Measurements from ENCODE around the gene SIRPB1. TPM values are rescaled to one million over a fixed set of nuclear protein-coding genes. Genes with fewer than 3 reads are reported as not detected.
"Not testable (repeated sequence)": the region's sequence is repeated elsewhere in the genome, so short reads cannot be mapped to it uniquely, and the experiment has no call there.

Gene SIRPB1
- total RNA-seq, 1 donor from 2014 or later = 4.5 TPM

- intact Hi-C loops (cut with micrococcal nuclease) = loop anchor here (10.0 kb wide), 1 partner anchor 47 kb away; no protein-coding TSS in a partner anchor
Measured at GRCh38 chr20:1637755-1638154, 17.9 kb upstream of the SIRPB1 start.

GRCh38 chr20:1637226-1637625 lies 17.4 kb upstream of the SIRPB1 start:
- intact Hi-C loops (cut with micrococcal nuclease) = loop anchor here (10.0 kb wide), 1 partner anchor 48 kb away; no protein-coding TSS in a partner anchor

- intact Hi-C loops (cut with micrococcal nuclease) = loop anchor here (10.0 kb wide), 1 partner anchor 48 kb away; no protein-coding TSS in a partner anchor
Measured at GRCh38 chr20:1636621-1637020, 16.8 kb upstream of the SIRPB1 start.

GRCh38 chr20:1635291-1635979 lies 15.6 kb upstream of the SIRPB1 start:
- intact Hi-C loops (cut with micrococcal nuclease) = loop anchor here (10.0 kb wide), 1 partner anchor 49 kb away; no protein-coding TSS in a partner anchor

GRCh38 chr20:1633535-1633934 lies 13.7 kb upstream of the SIRPB1 start:
- intact Hi-C loops (cut with micrococcal nuclease) = loop anchor here (2.0 to 10.0 kb wide), 2 partner anchors 27 to 51 kb away; no protein-coding TSS in a partner anchor

- intact Hi-C loops (cut with micrococcal nuclease) = loop anchor here (1.0 to 10.0 kb wide), 3 partner anchors 23 to 53 kb away; no protein-coding TSS in a partner anchor
Measured at GRCh38 chr20:1632178-1632577, 12.4 kb upstream of the SIRPB1 start.

GRCh38 chr20:1631309-1632151 lies 11.7 kb upstream of the SIRPB1 start:
- intact Hi-C loops (cut with micrococcal nuclease) = loop anchor here (1.0 to 10.0 kb wide), 3 partner anchors 24 to 53 kb away; no protein-coding TSS in a partner anchor

GRCh38 chr20:1630186-1630585 lies 10.4 kb upstream of the SIRPB1 start:
- intact Hi-C loops (cut with micrococcal nuclease) = loop anchor here (10.0 kb wide), 1 partner anchor 55 kb away; no protein-coding TSS in a partner anchor

GRCh38 chr20:1629321-1629720 lies 9.5 kb upstream of the SIRPB1 start:
- intact Hi-C loops (cut with micrococcal nuclease) = no loop called here

- intact Hi-C loops (cut with micrococcal nuclease) = no loop called here
Measured at GRCh38 chr20:1628621-1629020, 8.8 kb upstream of the SIRPB1 start.

- intact Hi-C loops (cut with micrococcal nuclease) = no loop called here
Measured at GRCh38 chr20:1627200-1627550, 7.4 kb upstream of the SIRPB1 start.

GRCh38 chr20:1626528-1627199 lies 6.9 kb upstream of the SIRPB1 start:
- intact Hi-C loops (cut with micrococcal nuclease) = no loop called here

GRCh38 chr20:1625083-1625690 lies 5.4 kb upstream of the SIRPB1 start:
- intact Hi-C loops (cut with micrococcal nuclease) = no loop called here

GRCh38 chr20:1623501-1624205 lies 3.8 kb upstream of the SIRPB1 start:
- intact Hi-C loops (cut with micrococcal nuclease) = no loop called here

GRCh38 chr20:1622450-1622849 lies 2.6 kb upstream of the SIRPB1 start:
- intact Hi-C loops (cut with micrococcal nuclease) = no loop called here

GRCh38 chr20:1621316-1621715 lies 1.5 kb upstream of the SIRPB1 start:
- intact Hi-C loops (cut with micrococcal nuclease) = no loop called here

GRCh38 chr20:1618954-1619540 lies 762 bp downstream of the SIRPB1 start:
- intact Hi-C loops (cut with micrococcal nuclease) = no loop called here

GRCh38 chr20:1618479-1618878 lies 1.3 kb downstream of the SIRPB1 start:
- intact Hi-C loops (cut with micrococcal nuclease) = no loop called here

- intact Hi-C loops (cut with micrococcal nuclease) = no loop called here
Measured at GRCh38 chr20:1616858-1617434, 2.9 kb downstream of the SIRPB1 start.

GRCh38 chr20:1610404-1610803 lies 9.4 kb downstream of the SIRPB1 start:
- intact Hi-C loops (cut with micrococcal nuclease) = not testable (repeated sequence)

Data from T-helper 1 cell treated with Interleukin-12 subunit alpha and Interleukin-12 subunit beta and Interleukin-4 antibody, amounts not matched to agents 30 ng/mL and 1 ng/mL, for 36 hours (primary cell).